ENCODE measurements around the gene MRTFB. TPM values are rescaled to one million over a fixed set of nuclear protein-coding genes. Genes with fewer than 3 reads are reported as not detected.

The MRTFB gene
- total and polyA plus RNA-seq, 9 donors: 7.2 to 45.6 (median 36.6) TPM

DNA sequence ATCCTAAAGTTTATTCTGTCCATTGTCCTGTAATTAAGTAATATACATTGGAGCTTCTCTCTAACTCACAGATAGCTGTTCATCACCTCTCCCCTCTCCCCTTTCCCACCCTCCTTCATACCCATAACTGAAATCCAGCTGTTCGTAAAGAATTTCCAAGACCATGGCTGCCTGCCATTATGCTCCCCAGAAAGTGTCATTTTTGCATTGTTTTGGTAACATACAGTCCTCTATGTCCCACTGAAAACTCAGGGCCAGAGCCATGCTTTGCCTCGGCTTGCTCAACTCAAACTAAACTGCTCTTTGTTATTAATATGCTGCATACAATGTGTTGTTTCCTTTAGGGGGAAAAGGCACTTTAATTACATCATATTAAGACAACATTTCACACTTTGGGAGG is 132.0 kb downstream of the MRTFB start:
- H3K27me3 ChIP-seq: no peaks in the 10 kb centered on the region
- no peak overlapping the region for H3K4me3 ChIP-seq
- H3K36me3 ChIP-seq: no peaks in the 10 kb centered on the region
- H3K27ac ChIP-seq: no peak overlapping the region
- TF ChIP-seq, protein P1, sequence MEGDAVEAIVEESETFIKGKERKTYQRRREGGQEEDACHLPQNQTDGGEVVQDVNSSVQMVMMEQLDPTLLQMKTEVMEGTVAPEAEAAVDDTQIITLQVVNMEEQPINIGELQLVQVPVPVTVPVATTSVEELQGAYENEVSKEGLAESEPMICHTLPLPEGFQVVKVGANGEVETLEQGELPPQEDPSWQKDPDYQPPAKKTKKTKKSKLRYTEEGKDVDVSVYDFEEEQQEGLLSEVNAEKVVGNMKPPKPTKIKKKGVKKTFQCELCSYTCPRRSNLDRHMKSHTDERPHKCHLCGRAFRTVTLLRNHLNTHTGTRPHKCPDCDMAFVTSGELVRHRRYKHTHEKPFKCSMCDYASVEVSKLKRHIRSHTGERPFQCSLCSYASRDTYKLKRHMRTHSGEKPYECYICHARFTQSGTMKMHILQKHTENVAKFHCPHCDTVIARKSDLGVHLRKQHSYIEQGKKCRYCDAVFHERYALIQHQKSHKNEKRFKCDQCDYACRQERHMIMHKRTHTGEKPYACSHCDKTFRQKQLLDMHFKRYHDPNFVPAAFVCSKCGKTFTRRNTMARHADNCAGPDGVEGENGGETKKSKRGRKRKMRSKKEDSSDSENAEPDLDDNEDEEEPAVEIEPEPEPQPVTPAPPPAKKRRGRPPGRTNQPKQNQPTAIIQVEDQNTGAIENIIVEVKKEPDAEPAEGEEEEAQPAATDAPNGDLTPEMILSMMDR (IDR thresholded peaks at IDR 0.05): no peak
- no peak for TF ChIP-seq EP300 (IDR thresholded peaks at IDR 0.05)
- no peak for TF ChIP-seq POLR2A (IDR thresholded peaks at IDR 0.05)
- WGBS, 3 donors: 34 to 47% (median 46%) methylated on average over 2 of the region's 2 CpGs
- no peak for DNase-seq
- peaks cover 4% of the 10 kb centered on the region for H3K4me1 ChIP-seq (ENCODE audit: insufficient read depth)
- intact Hi-C loops (cut with DNase I): no loop called here
- no peaks in the 10 kb centered on the region for H3K9me3 ChIP-seq

DNA sequence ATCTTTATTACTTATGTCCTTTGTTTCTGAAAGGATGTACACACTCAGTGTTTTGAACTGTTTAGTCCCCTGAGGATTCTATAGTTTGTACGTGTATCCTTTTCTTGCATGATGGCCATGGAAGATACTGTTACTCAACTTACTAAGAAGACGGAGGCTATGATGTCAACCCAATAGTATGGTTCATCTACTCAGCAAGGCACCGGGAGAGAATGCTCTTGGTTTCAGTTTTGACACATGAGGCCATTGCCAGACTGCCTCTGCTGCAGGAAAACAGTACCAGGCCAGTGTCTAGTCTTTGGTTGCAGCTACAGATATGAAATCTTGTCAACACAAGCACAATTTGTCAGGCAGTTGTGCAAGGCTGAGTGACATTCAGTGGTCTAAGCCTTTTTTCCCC is 134.5 kb downstream of the MRTFB start:
- intact Hi-C loops (cut with DNase I): no loop called here
- Histone ChIP-seq H3K36me3 (no peaks in the 10 kb centered on the region), H3K4me3 (no peak overlapping the region), H3K9me3 (no peaks in the 10 kb centered on the region), H3K27ac (no peak overlapping the region), H3K4me1 (ENCODE audit: insufficient read depth) (peaks cover 4% of the 10 kb centered on the region), H3K27me3 (no peaks in the 10 kb centered on the region)
- no peak for TF ChIP-seq POLR2A (IDR thresholded peaks at IDR 0.05)
- TF ChIP-seq, protein P1 (IDR thresholded peaks at IDR 0.05): no peak
- no peak for TF ChIP-seq EP300 (IDR thresholded peaks at IDR 0.05)
- 91 to 96% (median 96%) methylated on average over 3 of the region's 3 CpGs for WGBS, 3 donors
- no peak for DNase-seq

DNA sequence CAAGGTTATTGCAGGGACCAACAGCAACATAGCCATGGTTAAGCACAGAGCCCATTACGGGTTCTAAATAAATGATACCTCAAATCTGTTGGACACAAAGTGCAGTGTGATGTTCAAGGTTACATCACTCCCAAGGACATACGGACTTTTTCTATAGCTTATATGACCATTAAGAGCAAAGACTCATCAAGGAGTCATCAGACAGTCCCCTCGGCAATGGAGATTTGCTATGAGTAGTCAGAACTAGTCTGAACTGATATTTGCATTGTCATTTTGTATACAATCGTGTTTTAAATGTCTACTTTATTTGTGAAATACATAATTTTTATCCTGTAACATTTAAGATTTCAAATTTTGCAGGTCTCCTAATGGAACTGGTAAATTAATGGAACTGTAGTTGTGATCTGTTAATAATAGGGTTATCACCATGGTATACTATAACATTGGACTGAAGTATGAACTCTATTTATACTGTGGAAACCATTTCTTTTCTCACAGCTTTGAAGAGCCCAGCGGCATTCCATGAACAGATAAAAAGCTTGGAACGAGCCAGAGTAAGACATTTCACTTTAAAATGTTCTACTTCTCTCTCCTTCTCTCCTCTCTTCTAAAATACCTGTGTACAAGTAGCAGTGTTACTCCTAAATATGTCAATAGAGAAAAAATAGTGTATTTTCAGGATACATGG is 140.9 kb downstream of the MRTFB start:
- intact Hi-C loops (cut with DNase I): no loop called here
- WGBS, 3 donors: 82 to 88% (median 87%) methylated on average over 6 of the region's 6 CpGs
- no peak overlapping the region for H3K27ac ChIP-seq

DNA sequence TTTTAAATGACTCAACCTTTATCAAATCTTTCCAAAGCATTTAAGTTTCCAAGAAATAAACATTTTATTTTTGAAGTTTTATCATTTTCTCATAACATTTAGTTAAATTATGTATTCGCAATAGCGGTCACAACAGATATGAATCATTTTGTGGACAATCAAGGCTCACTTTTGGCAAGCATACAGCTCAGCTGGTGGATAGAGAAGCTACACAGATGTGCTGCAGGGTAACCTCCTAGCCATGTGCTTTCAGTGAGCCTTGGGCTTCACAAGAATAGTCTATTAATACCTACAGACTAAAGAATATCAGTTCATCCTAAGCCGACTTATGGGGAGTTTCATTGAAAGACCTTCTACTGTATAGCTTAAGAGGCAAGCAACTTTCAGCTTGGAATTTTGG is 144.8 kb downstream of the MRTFB start:
- H3K4me1 ChIP-seq (ENCODE audit: insufficient read depth): no peaks in the 10 kb centered on the region
- intact Hi-C loops (cut with DNase I): no loop called here

More for the DNA sequence above, 140.9 kb downstream of the MRTFB start:
- Histone ChIP-seq H3K36me3 (no peaks in the 10 kb centered on the region), H3K27me3 (no peaks in the 10 kb centered on the region), H3K4me3 (no peak overlapping the region), H3K4me1 (ENCODE audit: insufficient read depth) (no peaks in the 10 kb centered on the region), H3K9me3 (no peaks in the 10 kb centered on the region)
- DNase-seq: no peak
- TF ChIP-seq POLR2A (IDR thresholded peaks at IDR 0.05): no peak
- TF ChIP-seq, protein P1 (IDR thresholded peaks at IDR 0.05): no peak
- TF ChIP-seq EP300 (IDR thresholded peaks at IDR 0.05): no peak

DNA sequence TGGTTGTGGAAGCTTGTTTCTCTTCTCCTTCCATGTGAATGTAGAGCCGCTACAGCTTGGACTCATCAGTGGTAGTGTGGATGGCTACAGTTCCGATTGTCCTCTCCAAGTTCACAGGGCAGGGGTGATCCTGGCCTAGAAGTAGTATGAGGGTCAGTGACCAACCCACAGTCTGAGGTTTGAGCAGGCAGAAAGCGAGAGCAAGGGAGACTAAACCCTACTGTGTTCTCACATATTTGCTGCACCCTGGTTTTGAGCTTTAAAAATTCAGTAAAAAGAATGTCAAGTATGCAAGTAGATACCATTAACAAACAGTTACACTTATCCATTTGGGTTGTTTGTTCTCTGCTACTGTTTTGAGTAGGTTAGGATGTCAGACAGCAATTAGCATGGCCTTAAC is 148.9 kb downstream of the MRTFB start:
- 60 to 68% (median 61%) methylated on average over 3 of the region's 3 CpGs for WGBS, 3 donors

More for the DNA sequence above, 144.8 kb downstream of the MRTFB start:
- no peak overlapping the region for H3K4me3 ChIP-seq
- no peaks in the 10 kb centered on the region for H3K36me3 ChIP-seq
- H3K27ac ChIP-seq: no peak overlapping the region
- H3K27me3 ChIP-seq: no peaks in the 10 kb centered on the region
- TF ChIP-seq EP300 (IDR thresholded peaks at IDR 0.05): no peak
- WGBS, 3 donors: 66 to 73% (median 69%) methylated on average over 3 of the region's 3 CpGs
- no peaks in the 10 kb centered on the region for H3K9me3 ChIP-seq
- no peak for DNase-seq

More for the DNA sequence above, 148.9 kb downstream of the MRTFB start:
- Histone ChIP-seq H3K4me1 (ENCODE audit: insufficient read depth) (no peaks in the 10 kb centered on the region), H3K4me3 (no peak overlapping the region), H3K9me3 (no peaks in the 10 kb centered on the region), H3K36me3 (peaks cover 2% of the 10 kb centered on the region), H3K27me3 (no peaks in the 10 kb centered on the region), H3K27ac (no peak overlapping the region)
- DNase-seq: no peak
- intact Hi-C loops (cut with DNase I): no loop called here
- no peak for TF ChIP-seq POLR2A (IDR thresholded peaks at IDR 0.05)
- TF ChIP-seq, protein P1 (IDR thresholded peaks at IDR 0.05): no peak
- no peak for TF ChIP-seq EP300 (IDR thresholded peaks at IDR 0.05)
